Memory B cell (primary cell): Measurements from ENCODE around the gene SULT2A1.
"Not testable (repeated sequence)": the region's sequence is repeated elsewhere in the genome, so short reads cannot be mapped to it uniquely, and the experiment has no call there.

Experiments
- ATAC-seq: fragments of 150-1000 bp; cut with Tn5 transposase; 2 replicates; pipeline ENCODE4 v1.10.0; 2021; ENCODE audit warnings: low read depth, mild to moderate bottlenecking, moderate library complexity
- DNase-seq, 2 donors: peaks; one replicate each; pipeline ENCODE4 v3.0.0; 2022; ENCODE audit warnings: low spot score in 2 of 2
- H3K27ac Mint-ChIP-seq: one replicate; pipeline ENCODE4 v1.8.0; 2022; ENCODE audit warnings: mild to moderate bottlenecking, moderate library complexity, mixed read lengths
- H3K27me3 Mint-ChIP-seq: one replicate; pipeline ENCODE4 v1.8.0; 2022; ENCODE audit warnings: mixed read lengths
- H3K36me3 Mint-ChIP-seq: one replicate; pipeline ENCODE4 v1.8.0; 2022; ENCODE audit warnings: mild to moderate bottlenecking, mixed read lengths
- H3K4me1 Mint-ChIP-seq: one replicate; pipeline ENCODE4 v1.8.0; 2022; ENCODE audit warnings: mixed read lengths
- H3K4me3 Mint-ChIP-seq: one replicate; pipeline ENCODE4 v1.8.0; 2022; ENCODE audit warnings: mild to moderate bottlenecking, moderate library complexity, mixed read lengths
- H3K9me3 Mint-ChIP-seq: one replicate; pipeline ENCODE4 v1.8.0; 2022; ENCODE audit warnings: mixed read lengths

SULT2A1 gene

GRCh38 chr19:47886010-47886559, at the start of gene SULT2A1:
Gene SULT2A1 (minus strand): TSS chr19:47886315. CDS start chr19:47886257, 58 bp downstream.
- Mint-ChIP-seq H3K27me3 (peaks cover 9% of the 10 kb centered on the region), H3K4me3 (no peak within 1 kb of the TSS), H3K36me3 (no peaks in the 10 kb centered on the region), H3K27ac (no peak within 1 kb of the TSS), H3K4me1 (no peaks in the 10 kb centered on the region), H3K9me3 (no peaks in the 10 kb centered on the region)
- ATAC-seq (no peak), DNase-seq (no peak)

GRCh38 chr19:47928581-47928980, 42.5 kb upstream of the SULT2A1 start:
- H3K9me3 Mint-ChIP-seq, H3K27me3 Mint-ChIP-seq, ATAC-seq, H3K4me1 Mint-ChIP-seq, H3K4me3 Mint-ChIP-seq, DNase-seq, H3K27ac Mint-ChIP-seq, H3K36me3 Mint-ChIP-seq: not testable (repeated sequence)

GRCh38 chr19:47920107-47920506, 34.0 kb upstream of the SULT2A1 start:
- not testable (repeated sequence) for H3K27me3 Mint-ChIP-seq, H3K27ac Mint-ChIP-seq, H3K4me3 Mint-ChIP-seq, H3K36me3 Mint-ChIP-seq, H3K4me1 Mint-ChIP-seq, H3K9me3 Mint-ChIP-seq, ATAC-seq
- DNase-seq = peak; percentile 84 to 99

GRCh38 chr19:47910191-47910590, 24.1 kb upstream of the SULT2A1 start:
- DNase-seq, H3K9me3 Mint-ChIP-seq, H3K36me3 Mint-ChIP-seq, H3K27ac Mint-ChIP-seq, ATAC-seq, H3K4me1 Mint-ChIP-seq, H3K4me3 Mint-ChIP-seq, H3K27me3 Mint-ChIP-seq: not testable (repeated sequence)

GRCh38 chr19:47909350-47909749, 23.2 kb upstream of the SULT2A1 start:
- not testable (repeated sequence) for H3K27me3 Mint-ChIP-seq, H3K9me3 Mint-ChIP-seq, H3K36me3 Mint-ChIP-seq, H3K4me3 Mint-ChIP-seq, ATAC-seq, H3K4me1 Mint-ChIP-seq, H3K27ac Mint-ChIP-seq
- peak; percentile 49 to 59 for DNase-seq

GRCh38 chr19:47901370-47901769, 15.3 kb upstream of the SULT2A1 start:
- ATAC-seq = no peak
- no peak for DNase-seq
- Mint-ChIP-seq H3K27me3 (peaks cover 5% of the 10 kb centered on the region), H3K27ac (no peak overlapping the region), H3K9me3 (peaks cover 2% of the 10 kb centered on the region), H3K36me3 (no peaks in the 10 kb centered on the region), H3K4me3 (no peak overlapping the region), H3K4me1 (no peaks in the 10 kb centered on the region)

GRCh38 chr19:47899335-47899734, 13.2 kb upstream of the SULT2A1 start:
- ATAC-seq (no peak), DNase-seq (no peak)
- H3K4me1 Mint-ChIP-seq = no peaks in the 10 kb centered on the region
- H3K27me3 Mint-ChIP-seq = peaks cover 5% of the 10 kb centered on the region
- no peaks in the 10 kb centered on the region for H3K36me3 Mint-ChIP-seq
- no peak overlapping the region for H3K4me3 Mint-ChIP-seq
- H3K27ac Mint-ChIP-seq = no peak overlapping the region
- H3K9me3 Mint-ChIP-seq = peaks cover 5% of the 10 kb centered on the region

GRCh38 chr19:47897861-47898260, 11.7 kb upstream of the SULT2A1 start:
- ATAC-seq (no peak), DNase-seq (no peak)
- Mint-ChIP-seq H3K4me1 (no peaks in the 10 kb centered on the region), H3K27me3 (peaks cover 3% of the 10 kb centered on the region), H3K9me3 (peaks cover 5% of the 10 kb centered on the region), H3K27ac (no peak overlapping the region), H3K36me3 (no peaks in the 10 kb centered on the region), H3K4me3 (no peak overlapping the region)

GRCh38 chr19:47896773-47897172, 10.7 kb upstream of the SULT2A1 start:
- DNase-seq (no peak), ATAC-seq (no peak)
- H3K36me3 Mint-ChIP-seq = no peaks in the 10 kb centered on the region
- H3K27ac Mint-ChIP-seq = no peak overlapping the region
- peaks cover 3% of the 10 kb centered on the region for H3K27me3 Mint-ChIP-seq
- no peak overlapping the region for H3K4me3 Mint-ChIP-seq
- peaks cover 10% of the 10 kb centered on the region for H3K9me3 Mint-ChIP-seq
- no peaks in the 10 kb centered on the region for H3K4me1 Mint-ChIP-seq

- peaks cover 10% of the 10 kb centered on the region for H3K9me3 Mint-ChIP-seq
- H3K27me3 Mint-ChIP-seq = peaks cover 5% of the 10 kb centered on the region
- H3K4me3 Mint-ChIP-seq = no peak overlapping the region
- no peak overlapping the region for H3K27ac Mint-ChIP-seq
- ATAC-seq = no peak
- H3K4me1 Mint-ChIP-seq = no peaks in the 10 kb centered on the region
- no peak for DNase-seq
- H3K36me3 Mint-ChIP-seq = no peaks in the 10 kb centered on the region
These were observed 9.9 kb upstream of the SULT2A1 start for GRCh38 chr19:47896019-47896418.

GRCh38 chr19:47895165-47895782, 9.2 kb upstream of the SULT2A1 start:
- no peaks in the 10 kb centered on the region for H3K4me1 Mint-ChIP-seq
- peaks cover 7% of the 10 kb centered on the region for H3K27me3 Mint-ChIP-seq
- H3K36me3 Mint-ChIP-seq = no peaks in the 10 kb centered on the region
- DNase-seq (no peak), ATAC-seq (no peak)
- peaks cover 10% of the 10 kb centered on the region for H3K9me3 Mint-ChIP-seq
- H3K4me3 Mint-ChIP-seq = no peak overlapping the region
- H3K27ac Mint-ChIP-seq = no peak overlapping the region

- H3K4me3 Mint-ChIP-seq = no peak overlapping the region
- no peaks in the 10 kb centered on the region for H3K36me3 Mint-ChIP-seq
- H3K4me1 Mint-ChIP-seq = no peaks in the 10 kb centered on the region
- peaks cover 6% of the 10 kb centered on the region for H3K27me3 Mint-ChIP-seq
- H3K9me3 Mint-ChIP-seq = peaks cover 10% of the 10 kb centered on the region
- ATAC-seq (no peak), DNase-seq (no peak)
- no peak overlapping the region for H3K27ac Mint-ChIP-seq
These were observed 6.0 kb upstream of the SULT2A1 start for GRCh38 chr19:47891923-47892666.

GRCh38 chr19:47891622-47891922, 5.5 kb upstream of the SULT2A1 start:
- Mint-ChIP-seq H3K27me3 (peaks cover 6% of the 10 kb centered on the region), H3K4me1 (no peaks in the 10 kb centered on the region), H3K4me3 (no peak overlapping the region), H3K27ac (no peak overlapping the region), H3K9me3 (peaks cover 10% of the 10 kb centered on the region), H3K36me3 (no peaks in the 10 kb centered on the region)
- DNase-seq = no peak
- no peak for ATAC-seq

- Mint-ChIP-seq H3K27me3 (peaks cover 6% of the 10 kb centered on the region), H3K9me3 (peaks cover 5% of the 10 kb centered on the region), H3K4me1 (no peaks in the 10 kb centered on the region), H3K4me3 (no peak overlapping the region), H3K36me3 (no peaks in the 10 kb centered on the region), H3K27ac (no peak overlapping the region)
- no peak for ATAC-seq
- DNase-seq = no peak
These were observed 4.9 kb upstream of the SULT2A1 start for GRCh38 chr19:47890865-47891621.
